Left ventricle myocardium inferior (tissue), 1 donor: ENCODE results near the gene PRKG1. TPM values are rescaled to one million over a fixed set of nuclear protein-coding genes. Genes with fewer than 3 reads are reported as not detected.

ENCODE experiments used
- DNase-seq: peaks from one replicate; pipeline ENCODE4 v3.0.0-alpha.2; 2020
- H3K27ac ChIP-seq: fragments of 200-600 bp; replicated peaks from 2 replicates; pipeline ENCODE4 v1.8.0; 2021
- H3K27me3 ChIP-seq: fragments of 200-600 bp; 2 replicates; pipeline ENCODE4 v1.8.0; 2021; ENCODE audit warnings: low read depth
- H3K36me3 ChIP-seq: fragments of 200-600 bp; 2 replicates; pipeline ENCODE4 v1.8.0; 2021
- H3K4me1 ChIP-seq: fragments of 200-600 bp; 2 replicates; pipeline ENCODE4 v1.8.0; 2021
- H3K4me3 ChIP-seq: fragments of 200-600 bp; 2 replicates; pipeline ENCODE4 v1.8.0; 2021; ENCODE audit warnings: mild to moderate bottlenecking, moderate library complexity
- H3K9me3 ChIP-seq: fragments of 200-600 bp; replicated peaks from 2 replicates; pipeline ENCODE4 v1.8.0; 2021
- intact Hi-C: fragments of 100-400 bp; cut with micrococcal nuclease; formaldehyde crosslinking; loops from one replicate; pipeline ENCODE4 v1.11.0; 2022
- total RNA-seq: library from RNA; stranded (reverse); fragmentation: NEBNext Ultra II Directional; extraction: Animal tissue kit (Norgen Biotek cat#: 25700); gene quantifications from one replicate; pipeline ENCODE4 v1.2.1, GENCODE V29; 2021
- TF ChIP-seq, protein P1 (sequence below): fragments of 200-600 bp; IDR thresholded peaks from 2 replicates; pipeline ENCODE4 v1.8.0; 2021; ENCODE audit warnings: antibody characterized with exemption, mild to moderate bottlenecking, borderline replicate concordance
- donor health status: DM: no; HTN: yes; CAD: no; lungs with severe emphysema.

The PRKG1 gene
- total RNA-seq, 1 donor from 2014 or later, result 38.9 TPM

DNA sequence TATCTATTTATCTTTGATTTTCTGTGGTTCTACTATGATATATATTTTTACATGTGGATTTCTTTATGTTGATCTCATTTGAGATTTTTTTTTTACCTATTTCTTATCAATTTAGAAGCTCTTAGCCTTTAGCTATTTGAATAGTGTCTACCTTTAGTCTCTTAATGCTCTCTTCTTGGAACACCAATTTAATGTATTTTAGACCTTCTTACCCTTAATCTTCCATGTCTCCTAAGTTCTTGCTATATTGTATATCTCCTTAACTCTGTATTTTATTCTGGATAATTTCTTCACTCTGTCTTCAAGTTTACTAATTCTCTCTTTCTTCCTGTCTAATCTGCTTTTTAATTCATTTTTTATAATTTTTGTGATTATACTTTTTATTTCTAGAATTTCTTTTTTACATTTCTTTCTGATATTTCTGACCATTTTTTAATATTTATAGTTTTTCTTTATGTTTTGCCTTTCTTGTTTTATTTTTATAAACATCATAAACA is 597.8 kb downstream of the PRKG1 start:
- intact Hi-C loops, result no loop called here
- Histone ChIP-seq H3K27ac (no peak overlapping the region), H3K27me3 (no peaks in the 10 kb centered on the region), H3K4me3 (no peak overlapping the region), H3K4me1 (peaks cover 13% of the 10 kb centered on the region), H3K36me3 (no peaks in the 10 kb centered on the region), H3K9me3 (peaks cover 15% of the 10 kb centered on the region)
- no peak for DNase-seq
- TF ChIP-seq, protein P1, sequence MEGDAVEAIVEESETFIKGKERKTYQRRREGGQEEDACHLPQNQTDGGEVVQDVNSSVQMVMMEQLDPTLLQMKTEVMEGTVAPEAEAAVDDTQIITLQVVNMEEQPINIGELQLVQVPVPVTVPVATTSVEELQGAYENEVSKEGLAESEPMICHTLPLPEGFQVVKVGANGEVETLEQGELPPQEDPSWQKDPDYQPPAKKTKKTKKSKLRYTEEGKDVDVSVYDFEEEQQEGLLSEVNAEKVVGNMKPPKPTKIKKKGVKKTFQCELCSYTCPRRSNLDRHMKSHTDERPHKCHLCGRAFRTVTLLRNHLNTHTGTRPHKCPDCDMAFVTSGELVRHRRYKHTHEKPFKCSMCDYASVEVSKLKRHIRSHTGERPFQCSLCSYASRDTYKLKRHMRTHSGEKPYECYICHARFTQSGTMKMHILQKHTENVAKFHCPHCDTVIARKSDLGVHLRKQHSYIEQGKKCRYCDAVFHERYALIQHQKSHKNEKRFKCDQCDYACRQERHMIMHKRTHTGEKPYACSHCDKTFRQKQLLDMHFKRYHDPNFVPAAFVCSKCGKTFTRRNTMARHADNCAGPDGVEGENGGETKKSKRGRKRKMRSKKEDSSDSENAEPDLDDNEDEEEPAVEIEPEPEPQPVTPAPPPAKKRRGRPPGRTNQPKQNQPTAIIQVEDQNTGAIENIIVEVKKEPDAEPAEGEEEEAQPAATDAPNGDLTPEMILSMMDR, result no peak

DNA sequence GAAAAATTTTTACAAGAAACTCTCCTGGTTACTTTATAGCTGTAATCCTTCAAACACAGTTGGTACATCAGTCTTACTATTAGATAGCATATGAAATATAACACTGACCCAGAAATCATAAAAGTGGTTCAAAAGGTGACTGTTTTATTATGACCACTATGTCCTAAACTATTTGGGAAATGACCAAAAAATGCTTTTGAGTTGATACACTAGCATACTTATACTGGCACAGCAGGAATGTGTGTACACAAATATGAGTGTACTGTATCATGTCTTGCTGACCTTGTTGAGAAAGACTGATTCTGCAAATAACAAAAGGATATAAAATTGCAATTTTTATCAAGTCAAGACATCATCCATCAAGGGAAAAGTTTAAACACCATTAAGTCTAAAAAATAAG is 600.8 kb downstream of the PRKG1 start:
- Histone ChIP-seq H3K4me3 (no peak overlapping the region), H3K9me3 (peaks cover 15% of the 10 kb centered on the region), H3K36me3 (no peaks in the 10 kb centered on the region), H3K27me3 (no peaks in the 10 kb centered on the region), H3K4me1 (no peaks in the 10 kb centered on the region), H3K27ac (no peak overlapping the region)
- intact Hi-C loops, result no loop called here
- TF ChIP-seq, protein P1, result no peak
- DNase-seq, result no peak

DNA sequence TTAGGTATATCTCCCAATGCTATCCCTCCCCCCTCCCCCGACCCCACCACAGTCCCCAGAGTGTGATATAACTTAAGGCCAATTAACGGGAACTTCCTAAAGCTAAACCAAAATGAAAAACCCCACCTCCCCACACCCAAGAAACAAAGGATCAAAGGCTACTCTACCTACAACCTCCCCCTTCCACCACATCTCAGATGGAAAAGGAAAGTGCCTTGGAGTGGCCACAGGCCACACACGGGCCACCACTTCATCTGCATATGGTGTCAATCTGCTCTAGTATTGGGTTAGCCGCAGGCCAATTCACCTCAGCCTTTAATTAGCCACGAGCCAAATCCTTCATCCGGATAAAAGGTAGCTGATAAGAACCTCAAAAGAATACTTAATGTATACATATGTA is 605.6 kb downstream of the PRKG1 start:
- intact Hi-C loops, result no loop called here
- Histone ChIP-seq H3K27me3 (no peaks in the 10 kb centered on the region), H3K9me3 (no peaks in the 10 kb centered on the region), H3K27ac (no peak overlapping the region), H3K4me1 (peaks cover 18% of the 10 kb centered on the region), H3K4me3 (no peak overlapping the region), H3K36me3 (no peaks in the 10 kb centered on the region)
- no peak for DNase-seq
- TF ChIP-seq, protein P1, result no peak

DNA sequence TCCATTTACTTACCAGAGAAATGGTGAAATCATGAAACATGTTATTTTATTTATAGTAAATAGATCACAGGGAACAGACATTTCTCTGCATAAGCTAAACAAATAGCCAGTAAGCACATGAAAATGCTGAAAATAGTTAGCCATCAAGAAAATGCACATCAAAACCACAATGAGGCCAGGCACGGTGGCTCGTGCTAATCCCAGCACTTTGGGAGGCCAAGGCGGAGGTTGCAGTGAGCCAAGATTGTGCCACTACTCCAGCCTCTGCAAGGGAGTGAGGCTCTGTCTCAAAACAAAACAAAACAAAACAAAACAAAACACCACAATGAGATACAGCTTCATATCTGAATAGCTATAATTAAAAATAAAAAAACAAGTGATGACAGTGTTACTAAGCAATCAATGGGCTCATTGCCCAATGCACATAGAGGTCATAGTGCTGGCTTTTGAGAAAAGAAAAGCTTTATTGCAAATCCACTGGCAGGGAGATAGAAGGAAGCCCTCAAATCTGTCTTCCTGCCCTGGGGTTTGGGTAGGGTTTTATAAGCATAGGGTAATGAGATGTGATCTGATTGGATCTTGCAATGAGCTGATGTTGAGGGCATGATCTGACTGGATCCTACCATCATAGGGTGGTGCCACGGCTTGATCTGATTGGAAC is 608.9 kb downstream of the PRKG1 start:
- Histone ChIP-seq H3K9me3 (no peaks in the 10 kb centered on the region), H3K4me3 (no peak overlapping the region), H3K27ac (peak overlapping the region; percentile 17), H3K36me3 (no peaks in the 10 kb centered on the region), H3K4me1 (peaks cover 18% of the 10 kb centered on the region), H3K27me3 (no peaks in the 10 kb centered on the region)
- intact Hi-C loops, result no loop called here
- TF ChIP-seq, protein P1, result no peak
- DNase-seq, result no peak

DNA sequence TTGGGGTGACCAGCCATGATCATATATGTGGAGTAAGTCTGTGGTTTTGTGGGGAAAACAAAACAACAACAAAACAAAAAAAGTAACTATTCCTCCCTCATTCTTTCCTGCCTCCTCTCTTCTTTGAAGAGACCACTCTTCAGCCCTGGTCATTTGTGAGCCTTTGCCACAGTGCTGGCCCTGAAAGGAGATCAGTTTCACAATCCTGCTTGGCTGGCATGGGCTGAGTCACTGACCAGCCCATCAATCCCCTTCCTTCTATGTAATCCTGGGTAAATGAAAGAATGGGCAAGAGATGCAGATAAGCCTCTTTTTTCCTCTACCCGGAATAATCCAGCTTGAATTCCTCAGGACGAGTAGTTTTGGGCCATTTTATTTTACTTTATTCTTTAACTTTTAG is 611.5 kb downstream of the PRKG1 start:
- Histone ChIP-seq H3K4me3 (no peak overlapping the region), H3K27me3 (no peaks in the 10 kb centered on the region), H3K36me3 (no peaks in the 10 kb centered on the region), H3K4me1 (peaks cover 18% of the 10 kb centered on the region), H3K27ac (no peak overlapping the region), H3K9me3 (no peaks in the 10 kb centered on the region)
- TF ChIP-seq, protein P1, result no peak
- DNase-seq, result no peak
- intact Hi-C loops, result no loop called here
